CD14-positive monocyte (primary cell): ENCODE measurements around the gene MAD2L1BP. TPM values are rescaled to one million over a fixed set of nuclear protein-coding genes. Genes with fewer than 3 reads are reported as not detected.

Experiments used
- DNase-seq, 3 donors: peaks; one replicate each; pipeline ENCODE4 v3.0.0-alpha.2; 2011 to 2022
- H2AFZ ChIP-seq: 2 replicates; pipeline ENCODE4 v1.6.0; 2012; ENCODE audit warnings: mild to moderate bottlenecking, low read depth, low read length, inconsistent platforms; ENCODE audit not compliant: insufficient read depth, poor library complexity, severe bottlenecking
- H3K27ac ChIP-seq, 2 donors: 1 replicate in 1 of 2; 2 replicates in 1 of 2; pipeline ENCODE4 v1.5.1; 2012 to 2013; ENCODE audit warnings: low read length in 2 of 2, control low read depth in 1 of 2, inconsistent platforms in 1 of 2, low read depth in 1 of 2, mild to moderate bottlenecking in 1 of 2
- H3K27me3 ChIP-seq, 2 donors: one replicate each; pipeline versions ENCODE4 v1.6.0 to v1.6.1; 2011 to 2013; ENCODE audit warnings: low read length in 2 of 2; ENCODE audit not compliant: control insufficient read depth in 2 of 2, insufficient read depth in 2 of 2
- H3K36me3 ChIP-seq, 2 donors: replicated peaks in 1 of 2; 1 replicate in 1 of 2; 2 replicates in 1 of 2; pipeline versions ENCODE4 v1.5.1 to v1.6.1; 2012 to 2013; ENCODE audit warnings: low read length in 2 of 2, control low read depth in 1 of 2, inconsistent platforms in 1 of 2, mild to moderate bottlenecking in 1 of 2; ENCODE audit not compliant: insufficient read depth in 2 of 2, control insufficient read depth in 1 of 2
- H3K4me1 ChIP-seq, 2 donors: 1 replicate in 1 of 2; 2 replicates in 1 of 2; pipeline versions ENCODE4 v1.5.1 to v1.6.1; 2012 to 2013; ENCODE audit warnings: low read length in 2 of 2, control low read depth in 1 of 2, inconsistent platforms in 1 of 2, mild to moderate bottlenecking in 1 of 2, moderate library complexity in 1 of 2; ENCODE audit not compliant: insufficient read depth in 2 of 2, control insufficient read depth in 1 of 2
- H3K4me2 ChIP-seq: replicated peaks from 2 replicates; pipeline ENCODE3; 2012; ENCODE audit warnings: low read length, moderate library complexity, mild to moderate bottlenecking; ENCODE audit not compliant: poor library complexity, severe bottlenecking; ENCODE audit errors: extremely low read depth
- H3K4me3 ChIP-seq, 3 experiments: fragments of 200-600 bp in 1 of 3; sonication (generic) in 1 of 3; replicated peaks in 1 of 3; 1 replicate in 2 of 3; 2 replicates in 1 of 3; pipeline ENCODE4 v1.5.1; 2011 to 2013; ENCODE audit warnings: low read length in 3 of 3, mild to moderate bottlenecking in 3 of 3, control low read depth in 2 of 3, low read depth in 2 of 3, inconsistent platforms in 1 of 3, moderate library complexity in 1 of 3
- H3K79me2 ChIP-seq: 2 replicates; pipeline ENCODE4 v1.6.0; 2012; ENCODE audit warnings: mild to moderate bottlenecking, control low read depth, inconsistent platforms, low read length, moderate library complexity; ENCODE audit not compliant: insufficient read depth
- H3K9ac ChIP-seq: 2 replicates; pipeline ENCODE4 v1.6.0; 2017; ENCODE audit warnings: low read length, mild to moderate bottlenecking; ENCODE audit not compliant: insufficient read depth, poor library complexity, severe bottlenecking
- H3K9me3 ChIP-seq, 2 donors: replicated peaks in 1 of 2; 1 replicate in 1 of 2; 2 replicates in 1 of 2; pipeline versions ENCODE4 v1.5.1 to v1.6.1; 2012 to 2013; ENCODE audit warnings: low read length in 2 of 2, control low read depth in 1 of 2; ENCODE audit not compliant: control insufficient read depth in 1 of 2, insufficient read depth in 1 of 2
- H4K20me1 ChIP-seq: 2 replicates; pipeline ENCODE4 v1.6.0; 2012; ENCODE audit warnings: mild to moderate bottlenecking, low read length, control low read depth, moderate library complexity; ENCODE audit not compliant: insufficient read depth
- H3K27ac Mint-ChIP-seq, 7 donors: one replicate each; pipeline ENCODE4 v1.8.0; 2020; ENCODE audit warnings: mild to moderate bottlenecking in 7 of 7, mixed read lengths in 7 of 7, moderate library complexity in 6 of 7, inconsistent platforms in 2 of 7
- H3K27me3 Mint-ChIP-seq, 3 donors: one replicate each; pipeline ENCODE4 v1.8.0; 2021 to 2022; ENCODE audit warnings: low read depth in 3 of 3, mild to moderate bottlenecking in 3 of 3, mixed read lengths in 3 of 3, moderate library complexity in 3 of 3, inconsistent platforms in 1 of 3
- H3K36me3 Mint-ChIP-seq, 2 donors: one replicate each; pipeline ENCODE4 v1.8.0; 2020; ENCODE audit warnings: mixed read lengths in 2 of 2, inconsistent platforms in 1 of 2, mild to moderate bottlenecking in 1 of 2
- H3K4me1 Mint-ChIP-seq: one replicate; pipeline ENCODE4 v1.8.0; 2020; ENCODE audit warnings: mild to moderate bottlenecking, mixed read lengths
- H3K4me3 Mint-ChIP-seq, 2 donors: one replicate each; pipeline ENCODE4 v1.8.0; 2020; ENCODE audit warnings: mild to moderate bottlenecking in 2 of 2, mixed read lengths in 2 of 2, moderate library complexity in 1 of 2
- H3K9me3 Mint-ChIP-seq, 7 donors: one replicate each; pipeline ENCODE4 v1.8.0; 2020 to 2022; ENCODE audit warnings: mixed read lengths in 7 of 7, mild to moderate bottlenecking in 6 of 7, moderate library complexity in 6 of 7, inconsistent platforms in 2 of 7
- WGBS: methylation state at CpG from one replicate; pipeline ENCODE4 v1.1.5; 2013; ENCODE audit warnings: missing lambda C conversion rate; ENCODE audit not compliant: insufficient coverage; 5-methylcytosine and 5-hydroxymethylcytosine counted together
- intact Hi-C, 2 donors: fragments of 100-400 bp; cut with micrococcal nuclease; formaldehyde crosslinking; loops; one replicate each; pipeline versions ENCODE4 v1.15.0 to v1.15.1; 2023
- polyA plus RNA-seq, 3 donors: library from polyadenylated mRNA; depleted of rRNA in 1 of 3; unstranded in 2 of 3; stranded (reverse) in 1 of 3; fragments of 300-500 nt in 2 of 3; fragments of >200 nt in 1 of 3; fragmentation: Illumina TruSeq in 2 of 3; gene quantifications; 1 replicate in 2 of 3; 2 replicates in 1 of 3; pipeline ENCODE4 v1.2.3, GENCODE V29; 2012 to 2021
- TF ChIP-seq, protein P1 (sequence below): fragments of 200-600 bp; IDR thresholded peaks from one replicate; pipeline ENCODE4 v1.8.0; 2022; ENCODE audit warnings: antibody characterized with exemption, mild to moderate bottlenecking

The MAD2L1BP gene
- polyA plus RNA-seq, 3 donors: 17.3 to 33.5 (median 26.5) TPM

DNA sequence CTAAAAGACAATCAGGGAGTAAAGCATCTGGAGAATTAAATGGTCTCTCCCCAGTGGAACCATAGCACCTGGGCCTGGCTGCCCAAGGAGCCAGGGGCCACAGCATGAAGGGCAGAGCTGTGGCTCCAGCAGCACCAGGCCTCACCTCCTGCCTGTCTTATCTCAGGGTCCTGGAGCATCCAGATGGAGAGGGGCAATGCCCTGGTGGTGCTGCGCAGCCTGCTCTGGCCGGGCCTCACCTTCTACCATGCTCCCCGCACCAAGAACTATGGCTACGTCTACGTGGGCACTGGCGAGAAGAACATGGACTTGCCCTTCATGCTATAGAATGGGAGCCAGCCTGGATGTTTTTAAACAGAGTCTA is 35.0 kb downstream of the MAD2L1BP start:
- no peak overlapping the region for H3K9ac ChIP-seq
- H3K27ac ChIP-seq: no peak overlapping the region
- H4K20me1 ChIP-seq: peaks cover 7% of the 10 kb centered on the region
- no peaks in the 10 kb centered on the region for H3K79me2 ChIP-seq
- TF ChIP-seq, protein P1, sequence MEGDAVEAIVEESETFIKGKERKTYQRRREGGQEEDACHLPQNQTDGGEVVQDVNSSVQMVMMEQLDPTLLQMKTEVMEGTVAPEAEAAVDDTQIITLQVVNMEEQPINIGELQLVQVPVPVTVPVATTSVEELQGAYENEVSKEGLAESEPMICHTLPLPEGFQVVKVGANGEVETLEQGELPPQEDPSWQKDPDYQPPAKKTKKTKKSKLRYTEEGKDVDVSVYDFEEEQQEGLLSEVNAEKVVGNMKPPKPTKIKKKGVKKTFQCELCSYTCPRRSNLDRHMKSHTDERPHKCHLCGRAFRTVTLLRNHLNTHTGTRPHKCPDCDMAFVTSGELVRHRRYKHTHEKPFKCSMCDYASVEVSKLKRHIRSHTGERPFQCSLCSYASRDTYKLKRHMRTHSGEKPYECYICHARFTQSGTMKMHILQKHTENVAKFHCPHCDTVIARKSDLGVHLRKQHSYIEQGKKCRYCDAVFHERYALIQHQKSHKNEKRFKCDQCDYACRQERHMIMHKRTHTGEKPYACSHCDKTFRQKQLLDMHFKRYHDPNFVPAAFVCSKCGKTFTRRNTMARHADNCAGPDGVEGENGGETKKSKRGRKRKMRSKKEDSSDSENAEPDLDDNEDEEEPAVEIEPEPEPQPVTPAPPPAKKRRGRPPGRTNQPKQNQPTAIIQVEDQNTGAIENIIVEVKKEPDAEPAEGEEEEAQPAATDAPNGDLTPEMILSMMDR: no peak
- peaks cover 16% of the 10 kb centered on the region for H3K4me1 Mint-ChIP-seq
- H3K4me3 ChIP-seq: no peak overlapping the region
- H3K9me3 Mint-ChIP-seq: no peaks in the 10 kb centered on the region
- no peak overlapping the region for H3K27ac Mint-ChIP-seq
- H3K27me3 Mint-ChIP-seq: peaks cover 9 to 13% (median 12%) of the 10 kb centered on the region in 3 donors
- peaks cover 0 to 3% of the 10 kb centered on the region in 2 donors for H3K27me3 ChIP-seq
- no peaks in the 10 kb centered on the region for H3K9me3 ChIP-seq
- no peak overlapping the region for H2AFZ ChIP-seq
- peaks cover 51 to 63% of the 10 kb centered on the region in 2 donors for H3K36me3 Mint-ChIP-seq
- 98% methylated on average over 6 of the region's 6 CpGs for WGBS
- H3K36me3 ChIP-seq: peaks cover 45 to 59% of the 10 kb centered on the region in 2 donors
- no peak overlapping the region for H3K4me2 ChIP-seq
- peaks cover 8 to 14% of the 10 kb centered on the region in 2 donors for H3K4me1 ChIP-seq
- intact Hi-C loops: no loop called here
- no peak for DNase-seq
- no peak overlapping the region for H3K4me3 Mint-ChIP-seq

DNA sequence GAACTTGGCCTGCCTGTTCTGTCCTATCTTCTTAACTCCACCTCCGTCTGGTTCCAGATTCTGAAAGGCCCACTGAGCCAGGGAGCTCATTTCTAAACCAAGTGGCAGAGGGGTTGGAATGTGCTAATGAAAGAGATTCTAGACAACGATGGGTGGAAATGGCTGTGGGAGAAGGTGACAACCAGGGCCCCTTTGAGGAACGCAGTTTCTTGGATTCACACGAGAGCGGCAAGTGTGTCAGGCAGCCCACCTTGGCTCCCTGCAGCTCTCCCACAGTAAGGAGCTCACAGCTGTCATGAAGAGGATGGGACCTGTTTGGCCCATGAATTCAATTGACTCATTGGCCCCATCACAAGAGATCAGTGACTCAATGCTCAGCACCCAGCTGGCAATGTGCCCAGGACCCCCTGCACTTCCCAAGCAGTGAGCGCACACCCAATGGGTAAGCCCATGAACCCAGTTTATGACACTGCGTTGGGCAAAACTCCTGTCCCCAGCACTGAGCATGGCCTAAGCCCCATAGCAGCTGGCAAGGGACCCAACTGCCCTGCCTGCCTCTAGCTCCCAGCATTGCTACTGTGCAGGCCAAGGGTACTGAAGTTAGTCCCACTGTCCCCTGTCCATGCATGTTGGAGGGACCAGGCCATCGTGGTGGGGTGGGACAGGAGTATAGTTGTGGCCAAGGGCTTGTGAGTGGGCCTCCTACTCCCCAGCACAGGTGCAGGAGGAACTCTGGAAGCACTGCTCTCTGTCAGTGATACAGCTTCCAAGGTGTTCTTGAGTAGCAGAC is 35.6 kb downstream of the MAD2L1BP start:
- Histone ChIP-seq H4K20me1 (peaks cover 11% of the 10 kb centered on the region), H3K4me1 (peaks cover 8 to 14% of the 10 kb centered on the region in 2 donors), H3K9me3 (no peaks in the 10 kb centered on the region), H3K27me3 (peaks cover 0 to 3% of the 10 kb centered on the region in 2 donors), H3K9ac (no peak overlapping the region), H3K4me3 (no peak overlapping the region), H3K4me2 (no peak overlapping the region), H2AFZ (no peak overlapping the region), H3K79me2 (no peaks in the 10 kb centered on the region), H3K36me3 (peaks cover 51 to 65% of the 10 kb centered on the region in 2 donors), H3K27ac (no peak overlapping the region)
- peaks cover 6 to 13% (median 10%) of the 10 kb centered on the region in 3 donors for H3K27me3 Mint-ChIP-seq
- peaks cover 56 to 69% of the 10 kb centered on the region in 2 donors for H3K36me3 Mint-ChIP-seq
- intact Hi-C loops: no loop called here
- H3K27ac Mint-ChIP-seq: no peak overlapping the region
- no peaks in the 10 kb centered on the region for H3K9me3 Mint-ChIP-seq
- no peak for DNase-seq
- H3K4me1 Mint-ChIP-seq: peaks cover 16% of the 10 kb centered on the region
- no peak overlapping the region for H3K4me3 Mint-ChIP-seq
- TF ChIP-seq, protein P1: no peak
- 92% methylated on average over 6 of the region's 8 CpGs for WGBS
